EH (cell line): Measurements from ENCODE around the gene HS6ST1.
"Not testable (repeated sequence)": the region's sequence is repeated elsewhere in the genome, so short reads cannot be mapped to it uniquely, and the experiment has no call there.

Source experiments
- DNase-seq: peaks from one replicate; pipeline ENCODE4 v3.0.0-alpha.2; 2015; ENCODE audit warnings: low read depth

Gene HS6ST1

GRCh38 chr2:128268611-128269010 lies 50.1 kb downstream of the HS6ST1 start:
- DNase-seq, result not testable (repeated sequence)

GRCh38 chr2:128268145-128268544 lies 50.5 kb downstream of the HS6ST1 start:
- DNase-seq, result not testable (repeated sequence)

- DNase-seq, result not testable (repeated sequence)
Observed at GRCh38 chr2:128267649-128268048, 51.0 kb downstream of the HS6ST1 start.

GRCh38 chr2:128267197-128267596 lies 51.5 kb downstream of the HS6ST1 start:
- DNase-seq, result not testable (repeated sequence)

DNA sequence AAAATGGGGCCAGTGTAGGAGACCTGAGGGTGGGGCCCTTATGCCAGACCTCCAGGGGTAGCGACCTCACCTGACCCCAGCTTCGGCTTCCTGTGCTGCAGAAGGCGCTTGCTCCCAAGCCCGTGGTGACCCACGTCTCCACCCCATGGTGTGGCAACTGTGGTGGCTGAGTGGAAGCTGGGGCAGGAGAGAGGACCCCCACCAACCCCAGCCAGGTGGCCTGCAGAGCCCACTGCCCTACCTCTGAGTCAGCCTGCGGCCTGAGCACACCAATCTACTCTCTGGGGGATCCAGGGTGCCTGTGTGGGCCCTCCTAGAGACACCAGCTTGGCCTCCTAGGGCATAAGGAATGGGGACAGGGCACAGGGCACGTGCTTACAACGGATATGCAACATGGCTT lies 52.2 kb downstream of the HS6ST1 start:
- not testable (repeated sequence) for DNase-seq

- not testable (repeated sequence) for DNase-seq
Observed at GRCh38 chr2:128265608-128265993, 53.1 kb downstream of the HS6ST1 start.

DNA sequence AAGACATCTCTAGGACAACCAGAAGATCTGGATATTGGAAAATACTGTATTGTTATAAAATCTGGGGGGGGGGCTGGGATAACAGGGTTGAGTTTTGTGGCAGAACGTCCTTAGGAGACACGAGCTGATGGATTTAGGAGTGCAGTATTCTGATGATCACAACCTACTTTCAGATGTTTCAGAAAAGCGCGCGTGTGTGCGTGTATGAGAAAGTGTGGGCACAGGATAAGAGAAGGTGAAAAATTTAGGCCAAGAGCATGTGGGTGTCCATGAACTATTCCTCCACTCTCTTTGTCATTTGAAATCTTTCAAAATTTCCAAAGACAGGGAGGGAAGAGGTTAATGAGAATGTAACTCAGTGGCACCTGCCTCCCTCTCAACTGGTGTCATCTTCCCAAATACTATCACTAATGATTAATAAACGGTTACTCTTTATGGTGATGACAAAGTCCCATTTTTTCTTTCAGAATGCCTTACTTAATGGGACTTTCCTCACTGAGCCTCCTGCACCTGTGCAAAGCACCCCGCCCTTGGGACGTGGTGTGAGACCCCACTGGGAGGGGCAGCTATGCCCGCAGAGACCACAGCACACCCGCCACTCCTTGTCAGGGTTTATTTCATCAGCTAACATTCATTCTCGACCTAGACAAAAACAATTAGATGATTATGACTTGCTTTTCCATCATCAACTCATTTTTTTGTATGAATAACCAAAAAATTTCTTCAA lies 53.6 kb downstream of the HS6ST1 start:
- no peak for DNase-seq

GRCh38 chr2:128263902-128264331 lies 54.8 kb downstream of the HS6ST1 start:
- DNase-seq, result no peak

DNA sequence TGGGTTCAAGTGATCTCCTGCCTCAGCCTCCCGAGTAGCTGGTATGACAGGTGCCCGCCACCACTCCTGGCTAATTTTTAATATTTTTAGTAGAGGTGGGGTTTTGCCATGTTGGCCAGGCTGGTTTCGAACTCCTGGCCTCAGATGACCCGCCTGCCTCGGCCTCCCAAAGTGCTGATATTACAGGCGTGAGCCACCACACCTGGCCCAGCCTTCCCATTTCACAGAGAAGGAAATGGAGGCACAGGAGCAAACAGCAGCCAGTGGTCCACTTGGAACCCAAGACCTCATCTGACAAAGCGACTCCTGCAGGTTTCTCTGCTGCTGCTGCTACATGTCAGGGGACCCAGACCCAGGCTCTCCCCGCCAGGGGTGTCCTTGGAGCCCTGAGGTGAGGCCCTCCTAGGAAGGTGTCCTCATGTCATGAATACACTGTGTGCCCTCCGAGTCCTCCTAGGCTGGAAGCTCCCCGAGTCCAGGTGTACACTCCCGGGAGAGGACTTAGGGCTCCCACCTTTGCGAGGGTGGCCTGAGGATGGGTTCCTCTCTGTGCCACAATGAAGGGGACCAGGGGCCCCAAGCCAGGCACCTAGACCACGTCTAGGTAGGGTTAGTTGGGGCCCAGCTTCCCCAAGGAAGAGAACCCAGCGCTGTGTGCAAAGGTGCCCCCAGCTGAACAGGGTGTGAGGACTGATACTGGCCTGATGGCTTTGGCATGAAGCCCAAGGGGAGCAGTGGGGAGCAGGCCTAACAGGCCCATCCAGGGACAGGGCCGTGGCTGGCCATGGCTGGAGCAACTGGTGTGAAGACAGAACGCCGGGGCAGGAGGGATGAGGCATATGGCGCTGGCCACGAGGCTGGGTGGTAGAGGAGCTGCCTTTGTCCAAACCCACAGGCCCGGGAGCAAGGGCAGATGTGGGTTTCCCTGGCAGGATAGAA lies 56.1 kb downstream of the HS6ST1 start:
- no peak for DNase-seq

- DNase-seq, result no peak
Observed at GRCh38 chr2:128261245-128262128, 57.2 kb downstream of the HS6ST1 start.

GRCh38 chr2:128260239-128261138 lies 58.2 kb downstream of the HS6ST1 start:
- DNase-seq, result peak; percentile 89

DNA sequence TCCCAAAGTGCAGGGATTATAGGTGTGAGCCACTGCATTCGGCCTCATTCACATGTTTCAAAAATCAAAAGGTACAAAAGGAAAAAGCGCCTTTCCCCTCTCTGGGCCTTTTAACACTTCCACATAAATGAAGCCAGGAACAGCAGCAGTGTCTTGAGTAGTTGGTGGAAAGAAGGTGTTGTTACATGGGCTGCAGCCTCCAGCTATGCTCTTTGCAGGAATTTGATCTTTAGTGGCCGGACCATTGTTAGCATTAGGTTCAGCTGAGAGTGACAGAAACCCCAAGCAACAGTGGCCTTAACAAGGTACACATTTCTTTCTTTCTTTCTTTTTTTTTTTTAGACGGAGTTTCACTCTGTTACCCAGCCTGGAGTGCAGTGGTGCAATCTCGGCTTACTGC lies 59.1 kb downstream of the HS6ST1 start:
- DNase-seq, result no peak

DNA sequence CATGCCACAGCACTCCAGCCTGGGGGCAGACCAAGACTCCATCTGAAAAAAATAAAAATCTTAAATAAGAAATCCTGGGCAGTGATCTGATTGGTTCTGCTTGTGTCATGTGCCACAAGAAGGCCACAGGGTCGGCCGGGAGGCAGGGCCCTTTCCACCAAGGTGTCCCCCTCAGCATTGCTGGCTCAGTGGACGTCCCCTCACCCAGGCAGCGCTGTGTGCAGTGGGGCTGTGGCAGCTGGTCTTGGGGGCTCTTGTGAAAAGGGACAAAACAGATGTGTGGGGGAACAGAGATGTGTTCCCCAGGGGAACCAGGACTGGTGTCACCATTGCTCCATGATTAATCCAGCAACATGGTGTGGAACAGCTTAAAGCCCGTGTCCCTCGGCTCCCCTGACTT lies 60.5 kb downstream of the HS6ST1 start:
- DNase-seq, result no peak

DNA sequence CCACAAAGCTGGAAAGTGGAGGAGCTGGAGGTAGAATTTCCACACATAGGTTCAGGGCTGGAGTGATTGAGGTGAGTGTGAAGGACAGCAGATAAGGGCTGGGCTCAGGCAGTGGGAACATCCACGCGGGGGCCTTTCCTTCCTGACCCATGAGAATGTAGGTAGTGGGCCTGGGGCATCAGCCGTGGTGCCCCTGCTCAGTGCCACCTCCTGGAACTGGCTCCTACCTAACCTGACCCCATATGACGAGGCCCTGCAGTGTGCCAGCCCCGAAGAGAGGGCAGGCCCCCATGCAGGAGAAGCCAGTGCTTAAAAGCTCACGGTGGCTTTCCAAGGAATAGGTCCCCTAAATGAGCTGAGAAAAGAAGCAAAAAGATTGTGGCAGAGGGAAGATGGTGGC lies 66.2 kb downstream of the HS6ST1 start:
- no peak for DNase-seq

- not testable (repeated sequence) for DNase-seq
Observed at GRCh38 chr2:128252086-128252485, 66.6 kb downstream of the HS6ST1 start.

GRCh38 chr2:128250229-128251025 lies 68.2 kb downstream of the HS6ST1 start:
- DNase-seq, result no peak

DNA sequence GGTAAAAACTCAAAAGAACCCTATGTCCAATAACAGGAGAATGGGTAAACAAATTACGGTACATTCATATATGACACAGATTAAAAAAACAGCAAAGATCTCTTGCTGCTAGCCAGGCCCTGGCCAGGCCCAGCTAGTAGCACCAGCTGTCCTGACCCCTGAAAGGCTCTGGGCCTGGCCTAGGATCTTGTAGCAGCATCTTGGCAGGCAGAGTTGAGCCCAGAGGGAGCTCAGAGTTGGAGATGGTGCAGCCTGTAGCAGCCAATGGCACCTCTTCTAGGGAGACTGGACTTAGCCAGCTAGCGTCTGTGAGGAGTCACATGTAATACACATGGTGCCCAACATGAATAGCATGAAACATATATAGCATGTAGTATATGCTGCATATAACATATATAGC lies 69.1 kb downstream of the HS6ST1 start:
- no peak for DNase-seq

DNA sequence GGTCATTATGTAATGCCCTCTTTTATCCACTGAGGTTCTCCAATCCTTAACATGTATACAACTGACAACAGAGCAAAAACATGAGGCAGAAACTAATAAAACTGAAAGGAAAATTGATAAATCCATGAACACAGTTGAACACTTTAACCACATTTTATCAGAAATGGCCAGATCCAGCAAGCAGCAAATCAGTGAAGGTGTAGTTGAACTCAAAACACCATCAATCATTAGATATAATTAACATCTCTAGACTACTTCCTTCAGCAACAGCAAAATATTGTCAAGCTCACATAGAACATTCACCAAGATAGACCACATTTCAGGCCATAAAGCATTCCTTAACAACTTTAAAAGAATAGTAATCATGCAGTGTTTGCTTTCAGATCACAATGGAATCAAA lies 72.9 kb downstream of the HS6ST1 start:
- no peak for DNase-seq

DNA sequence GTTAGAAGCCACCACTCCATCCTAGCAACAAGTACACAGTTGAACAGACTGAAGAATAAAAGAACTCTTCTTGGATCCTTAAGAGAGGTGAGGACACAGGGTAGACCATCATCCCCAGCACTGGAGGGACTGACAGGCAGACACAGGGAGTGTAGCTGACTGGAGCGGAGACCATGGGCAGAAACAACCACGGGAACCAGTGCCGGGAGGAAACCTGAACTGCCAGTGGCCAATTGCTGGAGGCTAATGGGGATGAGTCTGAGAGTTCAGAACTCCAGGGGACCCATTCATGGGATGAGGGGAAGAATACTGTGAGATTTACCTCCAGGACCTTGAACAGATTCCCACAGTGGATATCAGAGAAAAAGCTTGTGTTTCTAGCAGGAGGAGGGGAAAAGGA lies 76.8 kb downstream of the HS6ST1 start:
- no peak for DNase-seq
